Panc1 (cell line): ENCODE data around the gene UST. TPM values are rescaled to one million over a fixed set of nuclear protein-coding genes. Genes with fewer than 3 reads are reported as not detected.

Experiments
- ATAC-seq: fragments of 200-7000 bp; cut with Tn5 transposase; 2 replicates; pipeline ENCODE4 v1.9.1; 2020; ENCODE audit warnings: mild to moderate bottlenecking, moderate library complexity
- BruUV-seq: library from RNA; stranded (reverse); fragments of 400-500 nt; replicated peaks from 2 replicates; lab custom pipeline; 2021; lab: Mats Ljungman, UMichigan
- CTCF ChIA-PET: fragments of 300-600 bp; sonication (Branson Sonifier 250); formaldehyde crosslinking; loops from one replicate; lab custom pipeline; 2022; ENCODE audit warnings: antibody characterized with exemption; lab: Charles Lee
- POLR2A ChIA-PET: fragments of 300-600 bp; sonication (Branson Sonifier 250); formaldehyde crosslinking; loops from one replicate; lab custom pipeline; 2022; ENCODE audit warnings: antibody characterized with exemption; lab: Charles Lee
- DNase-seq: peaks from one replicate; pipeline ENCODE4 v3.0.0-alpha.2; 2010; ENCODE audit warnings: low read depth, low spot score
- H3K27ac ChIP-seq: 2 replicates; pipeline ENCODE4 v1.5.1; 2011; ENCODE audit warnings: mild to moderate bottlenecking, low read length, inconsistent platforms
- H3K27me3 ChIP-seq: fragments of 200-500 bp; sonication (Bioruptor generic); 2 replicates; pipeline ENCODE4 v1.6.0; 2014; ENCODE audit warnings: low read length, inconsistent platforms; ENCODE audit not compliant: control insufficient read depth, insufficient read depth
- H3K36me3 ChIP-seq: fragments of 200-500 bp; sonication (Bioruptor generic); 2 replicates; pipeline ENCODE4 v1.5.1; 2014; ENCODE audit warnings: inconsistent platforms, mild to moderate bottlenecking, low read length, moderate library complexity; ENCODE audit not compliant: control insufficient read depth, insufficient read depth
- H3K4me1 ChIP-seq: 2 replicates; pipeline ENCODE4 v1.5.1; 2011; ENCODE audit warnings: inconsistent platforms, mild to moderate bottlenecking, low read length, moderate library complexity; ENCODE audit not compliant: control insufficient read depth, insufficient read depth
- H3K4me3 ChIP-seq, 2 experiments: 2 replicates each; pipeline ENCODE4 v1.5.1; 2011 to 2012; ENCODE audit warnings: low read depth in 2 of 2, low read length in 2 of 2, mild to moderate bottlenecking in 2 of 2, inconsistent platforms in 1 of 2, moderate library complexity in 1 of 2
- H3K9me3 ChIP-seq: fragments of 200-500 bp; sonication (Bioruptor generic); 2 replicates; pipeline ENCODE4 v1.5.1; 2014; ENCODE audit warnings: low read depth, mild to moderate bottlenecking, inconsistent platforms, low read length, moderate library complexity; ENCODE audit not compliant: control insufficient read depth, insufficient read depth
- CTCF ChIP-seq: fragments of 450-650 bp; IDR thresholded peaks from 2 replicates; pipeline ENCODE4 v1.5.1; 2017; ENCODE audit warnings: mild to moderate bottlenecking
- POLR2AphosphoS5 ChIP-seq: IDR thresholded peaks from 2 replicates; pipeline ENCODE4 v1.6.1; 2012; ENCODE audit warnings: mild to moderate bottlenecking, low read depth, low read length, moderate library complexity
- SIN3A ChIP-seq: IDR thresholded peaks from 2 replicates; pipeline ENCODE4 v1.6.1; 2012; ENCODE audit warnings: low read depth, mild to moderate bottlenecking, low read length, moderate library complexity, borderline replicate concordance; ENCODE audit not compliant: insufficient read depth
- TCF7L2 ChIP-seq: IDR thresholded peaks from 2 replicates; pipeline ENCODE4 v1.6.1; 2011; ENCODE audit warnings: mild to moderate bottlenecking, low read depth, low read length, inconsistent platforms
- in situ Hi-C: cut with HindIII; loops from 2 replicates; pipeline ENCODE4 v1.10.0; 2016; ENCODE audit warnings: low sequenced_read_pairs, low pct_unique_long_range_greater_than_20kb
- intact Hi-C: fragments of 100-400 bp; cut with micrococcal nuclease; formaldehyde crosslinking; loops from one replicate; pipeline ENCODE4 v1.10.0; 2022; ENCODE audit not compliant: unreplicated experiment
- total RNA-seq: library from RNA; stranded (reverse); gene quantifications from one replicate; pipeline ENCODE4 v1.2.1, GENCODE V29; 2021; ENCODE audit not compliant: unreplicated experiment
- TF ChIP-seq, protein P1 (sequence below), 2 experiments: IDR thresholded peaks; 2 replicates each; pipeline ENCODE4 v1.6.1; 2011 to 2012; ENCODE audit warnings: low read depth in 2 of 2, control low read depth in 1 of 2, low read length in 1 of 2, mild to moderate bottlenecking in 1 of 2, moderate library complexity in 1 of 2; ENCODE audit not compliant: insufficient read depth in 1 of 2

UST gene
- total RNA-seq, 1 experiment from 2014 or later, result 0.15 TPM

GRCh38 chr6:149012040-149012545, 265.3 kb downstream of the UST start:
- CTCF ChIA-PET, result no interaction called here
- no peaks in the 10 kb centered on the region for H3K36me3 ChIP-seq
- no peak overlapping the region for H3K27ac ChIP-seq
- H3K9me3 ChIP-seq, result no peaks in the 10 kb centered on the region
- no peak for TF ChIP-seq CTCF
- TF ChIP-seq SIN3A, result no peak
- TF ChIP-seq, protein P1, sequence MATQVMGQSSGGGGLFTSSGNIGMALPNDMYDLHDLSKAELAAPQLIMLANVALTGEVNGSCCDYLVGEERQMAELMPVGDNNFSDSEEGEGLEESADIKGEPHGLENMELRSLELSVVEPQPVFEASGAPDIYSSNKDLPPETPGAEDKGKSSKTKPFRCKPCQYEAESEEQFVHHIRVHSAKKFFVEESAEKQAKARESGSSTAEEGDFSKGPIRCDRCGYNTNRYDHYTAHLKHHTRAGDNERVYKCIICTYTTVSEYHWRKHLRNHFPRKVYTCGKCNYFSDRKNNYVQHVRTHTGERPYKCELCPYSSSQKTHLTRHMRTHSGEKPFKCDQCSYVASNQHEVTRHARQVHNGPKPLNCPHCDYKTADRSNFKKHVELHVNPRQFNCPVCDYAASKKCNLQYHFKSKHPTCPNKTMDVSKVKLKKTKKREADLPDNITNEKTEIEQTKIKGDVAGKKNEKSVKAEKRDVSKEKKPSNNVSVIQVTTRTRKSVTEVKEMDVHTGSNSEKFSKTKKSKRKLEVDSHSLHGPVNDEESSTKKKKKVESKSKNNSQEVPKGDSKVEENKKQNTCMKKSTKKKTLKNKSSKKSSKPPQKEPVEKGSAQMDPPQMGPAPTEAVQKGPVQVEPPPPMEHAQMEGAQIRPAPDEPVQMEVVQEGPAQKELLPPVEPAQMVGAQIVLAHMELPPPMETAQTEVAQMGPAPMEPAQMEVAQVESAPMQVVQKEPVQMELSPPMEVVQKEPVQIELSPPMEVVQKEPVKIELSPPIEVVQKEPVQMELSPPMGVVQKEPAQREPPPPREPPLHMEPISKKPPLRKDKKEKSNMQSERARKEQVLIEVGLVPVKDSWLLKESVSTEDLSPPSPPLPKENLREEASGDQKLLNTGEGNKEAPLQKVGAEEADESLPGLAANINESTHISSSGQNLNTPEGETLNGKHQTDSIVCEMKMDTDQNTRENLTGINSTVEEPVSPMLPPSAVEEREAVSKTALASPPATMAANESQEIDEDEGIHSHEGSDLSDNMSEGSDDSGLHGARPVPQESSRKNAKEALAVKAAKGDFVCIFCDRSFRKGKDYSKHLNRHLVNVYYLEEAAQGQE (IDR thresholded peaks at IDR 0.05; ENCODE audit: insufficient read depth in 1 of 2, low read depth in 2 of 2, low read length in 1 of 2), result no peak
- no peak for TF ChIP-seq TCF7L2
- no peak for TF ChIP-seq POLR2AphosphoS5
- no peak overlapping the region for H3K4me3 ChIP-seq
- H3K4me1 ChIP-seq, result peaks cover 3% of the 10 kb centered on the region; the same call in 1 of the 2 replicates
- BruUV-seq, result no TSS peak
- ATAC-seq (0 out of 2 replicates have a peak, but pooled peaks have one; percentile 21), DNase-seq (no peak)
- POLR2A ChIA-PET, result no interaction called here
- in situ Hi-C loops, result no loop called here
- no peaks in the 10 kb centered on the region for H3K27me3 ChIP-seq
- intact Hi-C loops, result no loop called here

- in situ Hi-C loops, result no loop called here
- H3K27ac ChIP-seq, result no peak overlapping the region
These were observed 266.9 kb downstream of the UST start for GRCh38 chr6:149013586-149014344.

More at GRCh38 chr6:149013586-149014344, 266.9 kb downstream of the UST start:
- no peaks in the 10 kb centered on the region for H3K9me3 ChIP-seq
- H3K27me3 ChIP-seq, result no peaks in the 10 kb centered on the region; the same call in 1 of the 2 replicates
- DNase-seq (no peak), ATAC-seq (no peak)
- ChIA-PET CTCF (no interaction called here), POLR2A (no interaction called here)
- H3K4me3 ChIP-seq, result no peak overlapping the region
- intact Hi-C loops, result no loop called here
- no peak for TF ChIP-seq POLR2AphosphoS5
- TF ChIP-seq TCF7L2, result no peak
- TF ChIP-seq, protein P1 (IDR thresholded peaks at IDR 0.05; ENCODE audit: insufficient read depth in 1 of 2, low read depth in 2 of 2, low read length in 1 of 2), result no peak
- no peak for TF ChIP-seq CTCF
- TF ChIP-seq SIN3A, result no peak
- no peaks in the 10 kb centered on the region for H3K36me3 ChIP-seq
- no peaks in the 10 kb centered on the region for H3K4me1 ChIP-seq
- BruUV-seq, result no TSS peak
